ENCODE data around the gene CFAP65.

CFAP65 gene, protein sequence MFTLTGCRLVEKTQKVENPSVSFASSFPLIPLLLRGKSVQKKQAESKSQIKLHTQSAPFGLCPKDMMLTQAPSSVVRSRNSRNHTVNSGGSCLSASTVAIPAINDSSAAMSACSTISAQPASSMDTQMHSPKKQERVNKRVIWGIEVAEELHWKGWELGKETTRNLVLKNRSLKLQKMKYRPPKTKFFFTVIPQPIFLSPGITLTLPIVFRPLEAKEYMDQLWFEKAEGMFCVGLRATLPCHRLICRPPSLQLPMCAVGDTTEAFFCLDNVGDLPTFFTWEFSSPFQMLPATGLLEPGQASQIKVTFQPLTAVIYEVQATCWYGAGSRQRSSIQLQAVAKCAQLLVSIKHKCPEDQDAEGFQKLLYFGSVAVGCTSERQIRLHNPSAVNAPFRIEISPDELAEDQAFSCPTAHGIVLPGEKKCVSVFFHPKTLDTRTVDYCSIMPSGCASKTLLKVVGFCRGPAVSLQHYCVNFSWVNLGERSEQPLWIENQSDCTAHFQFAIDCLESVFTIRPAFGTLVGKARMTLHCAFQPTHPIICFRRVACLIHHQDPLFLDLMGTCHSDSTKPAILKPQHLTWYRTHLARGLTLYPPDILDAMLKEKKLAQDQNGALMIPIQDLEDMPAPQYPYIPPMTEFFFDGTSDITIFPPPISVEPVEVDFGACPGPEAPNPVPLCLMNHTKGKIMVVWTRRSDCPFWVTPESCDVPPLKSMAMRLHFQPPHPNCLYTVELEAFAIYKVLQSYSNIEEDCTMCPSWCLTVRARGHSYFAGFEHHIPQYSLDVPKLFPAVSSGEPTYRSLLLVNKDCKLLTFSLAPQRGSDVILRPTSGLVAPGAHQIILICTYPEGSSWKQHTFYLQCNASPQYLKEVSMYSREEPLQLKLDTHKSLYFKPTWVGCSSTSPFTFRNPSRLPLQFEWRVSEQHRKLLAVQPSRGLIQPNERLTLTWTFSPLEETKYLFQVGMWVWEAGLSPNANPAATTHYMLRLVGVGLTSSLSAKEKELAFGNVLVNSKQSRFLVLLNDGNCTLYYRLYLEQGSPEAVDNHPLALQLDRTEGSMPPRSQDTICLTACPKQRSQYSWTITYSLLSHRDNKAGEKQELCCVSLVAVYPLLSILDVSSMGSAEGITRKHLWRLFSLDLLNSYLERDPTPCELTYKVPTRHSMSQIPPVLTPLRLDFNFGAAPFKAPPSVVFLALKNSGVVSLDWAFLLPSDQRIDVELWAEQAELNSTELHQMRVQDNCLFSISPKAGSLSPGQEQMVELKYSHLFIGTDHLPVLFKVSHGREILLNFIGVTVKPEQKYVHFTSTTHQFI (N-terminal part only)

DNA sequence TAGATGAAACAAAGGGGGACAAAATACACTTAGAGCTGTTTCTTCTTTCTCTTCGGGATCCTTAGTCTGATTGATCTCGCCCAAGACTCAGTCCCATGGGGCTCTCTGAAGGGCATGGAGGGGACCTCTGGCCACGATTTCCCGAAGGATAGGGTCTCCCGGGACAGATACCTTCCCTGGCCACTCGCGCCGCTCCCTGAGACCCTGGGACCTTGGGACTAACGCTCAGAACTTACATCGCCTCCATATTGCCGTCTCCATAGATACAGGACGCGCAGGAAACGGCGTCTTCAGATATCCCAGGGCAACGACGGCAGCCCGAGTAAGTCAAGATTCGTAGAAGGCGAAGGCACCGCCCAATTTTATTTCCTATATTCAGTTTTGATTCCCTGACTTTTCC, at the start of gene CFAP65:
CFAP65 (minus strand) TSS at position 265 of the 400 bp plus-strand sequence. CDS start 2,468 bp downstream, outside the sequence.
- peak within 1 kb of the TSS; percentile 57 for H3K4me3 ChIP-seq (replicated peaks; ENCODE audit: low read depth, low read length)

DNA sequence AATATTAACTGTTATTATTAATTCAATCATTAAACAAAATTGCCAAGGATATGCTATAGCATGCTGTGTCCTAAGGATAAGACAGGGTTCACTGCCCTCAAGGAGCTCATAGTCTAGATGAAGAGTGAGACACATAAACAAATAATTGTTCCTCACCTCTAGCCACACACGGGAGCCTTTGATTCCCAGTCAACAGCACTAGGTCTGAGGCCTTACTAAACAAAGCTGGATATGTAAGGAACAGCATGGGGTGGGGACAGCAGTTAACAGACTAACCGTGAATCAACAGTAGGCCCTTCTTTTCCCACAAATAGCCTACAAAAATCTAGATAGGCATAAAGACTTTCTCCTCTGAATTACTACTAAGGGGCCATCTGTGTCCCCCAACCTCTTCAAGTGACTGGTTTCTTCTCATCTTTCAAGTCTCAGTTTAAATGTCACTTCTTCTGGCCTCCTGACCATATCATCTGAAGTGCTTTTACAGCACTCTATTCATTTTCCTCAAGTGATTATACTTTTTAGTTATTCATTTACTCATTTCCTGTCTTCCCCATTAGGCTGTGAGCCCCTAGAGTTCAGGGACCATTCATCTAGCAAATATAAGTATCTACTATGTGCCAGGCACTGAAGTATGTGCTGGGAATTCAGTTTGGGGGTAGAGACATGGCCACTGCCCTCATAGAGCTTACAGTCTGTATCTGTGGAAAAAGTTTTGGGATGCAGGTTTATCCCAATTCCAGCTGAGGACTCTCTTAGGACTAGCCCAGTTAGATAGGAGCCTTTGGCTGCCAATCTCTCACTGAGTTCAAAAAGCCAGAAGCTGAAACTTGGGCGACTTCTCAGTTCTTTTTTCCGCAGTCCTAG, 49.4 kb upstream of the CFAP65 start:
- H3K4me3 ChIP-seq (replicated peaks; ENCODE audit: low read depth, low read length), result no peak overlapping the region
- TF ChIP-seq, protein P1, sequence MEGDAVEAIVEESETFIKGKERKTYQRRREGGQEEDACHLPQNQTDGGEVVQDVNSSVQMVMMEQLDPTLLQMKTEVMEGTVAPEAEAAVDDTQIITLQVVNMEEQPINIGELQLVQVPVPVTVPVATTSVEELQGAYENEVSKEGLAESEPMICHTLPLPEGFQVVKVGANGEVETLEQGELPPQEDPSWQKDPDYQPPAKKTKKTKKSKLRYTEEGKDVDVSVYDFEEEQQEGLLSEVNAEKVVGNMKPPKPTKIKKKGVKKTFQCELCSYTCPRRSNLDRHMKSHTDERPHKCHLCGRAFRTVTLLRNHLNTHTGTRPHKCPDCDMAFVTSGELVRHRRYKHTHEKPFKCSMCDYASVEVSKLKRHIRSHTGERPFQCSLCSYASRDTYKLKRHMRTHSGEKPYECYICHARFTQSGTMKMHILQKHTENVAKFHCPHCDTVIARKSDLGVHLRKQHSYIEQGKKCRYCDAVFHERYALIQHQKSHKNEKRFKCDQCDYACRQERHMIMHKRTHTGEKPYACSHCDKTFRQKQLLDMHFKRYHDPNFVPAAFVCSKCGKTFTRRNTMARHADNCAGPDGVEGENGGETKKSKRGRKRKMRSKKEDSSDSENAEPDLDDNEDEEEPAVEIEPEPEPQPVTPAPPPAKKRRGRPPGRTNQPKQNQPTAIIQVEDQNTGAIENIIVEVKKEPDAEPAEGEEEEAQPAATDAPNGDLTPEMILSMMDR (IDR thresholded peaks at IDR 0.05; ENCODE audit: low read length, missing control alignments), result no peak
- no peak for DNase-seq (ENCODE audit: low read depth)

More for the DNA sequence above, at the start of gene CFAP65:
- DNase-seq (ENCODE audit: low read depth), result peak; percentile 73
- TF ChIP-seq, protein P1 (IDR thresholded peaks at IDR 0.05; ENCODE audit: low read length, missing control alignments), result no peak

DNA sequence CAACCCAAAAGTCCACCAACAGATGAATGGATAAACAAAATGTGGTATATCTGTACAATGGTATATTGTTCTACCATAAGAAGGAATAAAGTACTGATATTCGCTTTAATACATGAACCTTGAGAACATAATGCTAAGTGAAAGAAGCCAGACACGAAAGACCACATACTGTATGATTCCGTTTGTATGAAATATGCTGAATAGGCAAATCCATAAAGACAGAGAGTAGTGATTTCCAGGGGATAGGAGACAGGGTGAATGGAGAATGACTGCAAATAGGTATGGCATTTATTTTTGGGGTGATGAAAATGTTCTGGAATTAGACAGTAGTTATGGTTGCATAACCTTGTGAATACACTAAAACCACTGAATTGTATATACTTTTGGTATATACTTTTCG, 48.0 kb upstream of the CFAP65 start:
- TF ChIP-seq, protein P1 (IDR thresholded peaks at IDR 0.05; ENCODE audit: low read length, missing control alignments), result no peak
- no peak overlapping the region for H3K4me3 ChIP-seq (replicated peaks; ENCODE audit: low read depth, low read length)
- DNase-seq (ENCODE audit: low read depth), result no peak

DNA sequence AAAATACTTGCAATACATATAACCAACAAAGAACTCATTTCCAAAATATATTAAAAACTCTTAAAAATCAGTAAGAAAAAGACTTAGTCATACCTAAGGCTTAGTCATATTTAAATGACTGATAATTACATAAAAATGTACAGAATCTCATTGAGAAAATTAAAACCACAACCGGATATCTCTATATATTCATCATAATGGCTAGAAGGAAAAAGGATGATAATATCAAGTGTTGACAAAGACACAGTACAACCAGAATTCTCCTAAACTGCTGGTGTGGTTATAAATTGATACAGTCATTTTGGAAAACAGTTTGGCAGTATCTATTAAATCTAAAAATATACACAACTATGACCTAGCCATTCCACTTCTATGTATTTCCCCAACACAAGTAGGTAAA, 46.5 kb upstream of the CFAP65 start:
- TF ChIP-seq, protein P1 (IDR thresholded peaks at IDR 0.05; ENCODE audit: low read length, missing control alignments), result no peak
- no peak for DNase-seq (ENCODE audit: low read depth)
- H3K4me3 ChIP-seq (replicated peaks; ENCODE audit: low read depth, low read length), result no peak overlapping the region

DNA sequence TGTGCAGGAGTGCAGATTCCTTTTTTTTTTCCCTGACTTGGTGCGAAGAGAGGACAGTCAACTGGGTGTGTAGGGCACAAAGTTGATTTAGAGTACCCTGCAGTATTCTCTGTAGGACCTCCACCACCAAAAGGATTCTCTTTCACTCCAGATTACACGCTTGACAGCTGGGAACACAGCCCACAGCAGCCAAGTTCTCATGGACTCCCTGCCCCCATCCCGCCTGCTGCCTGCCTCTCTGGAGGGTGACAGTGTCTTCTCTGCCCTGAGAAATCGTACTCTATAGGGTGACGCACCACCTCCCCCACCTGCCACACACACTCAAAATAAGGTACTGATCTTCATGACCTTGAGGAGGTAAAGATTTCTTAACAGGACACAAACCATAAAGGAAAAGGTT, 46.0 kb upstream of the CFAP65 start:
- no peak overlapping the region for H3K4me3 ChIP-seq (replicated peaks; ENCODE audit: low read depth, low read length)
- DNase-seq (ENCODE audit: low read depth), result no peak
- TF ChIP-seq, protein P1 (IDR thresholded peaks at IDR 0.05; ENCODE audit: low read length, missing control alignments), result no peak

DNA sequence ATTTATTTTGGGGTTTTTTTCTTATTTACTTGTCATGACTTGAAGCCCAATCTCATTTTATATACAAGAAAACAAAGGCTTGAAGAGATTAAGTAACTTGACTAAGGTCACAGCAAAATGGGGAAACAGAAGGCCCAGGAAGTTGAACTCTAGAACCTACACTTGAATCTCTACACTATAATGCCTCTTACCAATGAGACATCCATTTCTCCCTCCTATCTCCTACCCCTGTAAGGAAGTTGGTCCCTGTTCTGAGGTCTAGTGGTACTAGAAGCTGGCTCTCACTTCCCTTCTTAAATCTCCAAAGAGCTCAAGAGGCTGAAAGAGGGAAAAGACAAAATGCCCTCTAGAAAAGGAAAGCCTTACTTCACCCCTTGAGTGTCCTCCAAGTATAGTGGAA, 44.9 kb upstream of the CFAP65 start:
- H3K4me3 ChIP-seq (replicated peaks; ENCODE audit: low read depth, low read length), result no peak overlapping the region
- TF ChIP-seq, protein P1 (IDR thresholded peaks at IDR 0.05; ENCODE audit: low read length, missing control alignments), result no peak
- no peak for DNase-seq (ENCODE audit: low read depth)

All from fibroblast of pulmonary artery (primary cell).